GM19455 (cell line): Measurements from ENCODE around the gene TSPOAP1.
"Not testable (repeated sequence)": the region's sequence is repeated elsewhere in the genome, so short reads cannot be mapped to it uniquely, and the experiment has no call there.

ENCODE experiments used
- ATAC-seq: cut with Tn5 transposase; IDR thresholded peaks from one replicate; pipeline ENCODE4 v1.9.1; 2021; ENCODE audit not compliant: unreplicated experiment

TSPOAP1 gene

DNA sequence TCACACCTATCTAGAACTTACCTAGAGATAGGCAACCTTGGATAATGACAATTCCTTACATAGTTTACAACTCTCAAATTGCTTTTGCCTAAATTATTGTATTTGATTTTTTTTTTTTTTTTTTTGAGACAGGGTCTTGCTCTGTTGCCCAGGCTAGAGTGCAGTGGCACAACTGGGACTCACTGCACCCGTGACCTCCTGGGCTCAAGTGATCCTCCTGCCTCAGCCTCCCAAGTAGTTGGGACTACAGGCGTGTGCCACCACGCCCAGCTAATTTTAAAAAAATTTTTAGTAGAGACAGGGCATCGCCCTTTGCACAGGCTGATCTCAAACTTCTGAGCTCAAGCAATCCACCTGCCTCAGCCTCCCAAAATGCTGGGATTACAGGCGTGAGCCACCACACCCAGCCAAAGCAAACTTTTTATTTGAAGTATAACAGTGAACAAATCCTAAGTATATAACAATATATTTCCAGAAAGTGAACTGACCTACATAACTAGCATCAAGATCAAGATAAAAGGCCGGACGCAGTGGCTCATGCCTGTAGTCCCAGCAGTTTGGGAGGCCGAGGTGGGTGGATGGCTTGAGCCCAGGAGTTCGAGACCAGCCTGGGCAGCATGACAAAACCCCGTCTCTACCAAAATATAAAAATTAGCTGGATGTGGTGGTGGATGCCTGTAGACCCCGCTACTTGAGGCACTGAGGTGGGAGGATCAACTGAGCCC lies 12.7 kb upstream of the TSPOAP1 start:
- not testable (repeated sequence) for ATAC-seq

DNA sequence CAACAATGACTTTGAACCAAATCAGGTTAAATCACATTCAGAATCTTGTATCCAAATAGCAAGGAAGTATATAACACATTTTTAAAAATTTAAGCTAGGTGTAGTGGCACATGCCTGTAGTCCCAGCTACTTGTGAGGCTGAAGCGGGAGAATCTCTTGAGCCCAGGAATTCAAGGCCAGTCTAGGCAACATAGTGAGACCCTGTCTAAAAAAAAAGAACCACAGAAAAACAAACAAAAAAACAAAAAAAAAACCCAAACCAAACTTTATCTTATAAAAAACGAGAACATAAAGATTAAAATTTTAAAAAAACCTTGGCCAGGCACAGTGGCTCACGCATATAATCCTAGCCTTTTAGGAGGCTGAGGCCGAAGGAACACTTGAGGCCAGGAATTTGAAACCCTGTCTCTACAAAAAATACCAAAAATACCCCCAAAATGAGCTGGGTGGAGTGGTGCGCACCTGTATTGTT lies 11.8 kb upstream of the TSPOAP1 start:
- ATAC-seq, result no peak

DNA sequence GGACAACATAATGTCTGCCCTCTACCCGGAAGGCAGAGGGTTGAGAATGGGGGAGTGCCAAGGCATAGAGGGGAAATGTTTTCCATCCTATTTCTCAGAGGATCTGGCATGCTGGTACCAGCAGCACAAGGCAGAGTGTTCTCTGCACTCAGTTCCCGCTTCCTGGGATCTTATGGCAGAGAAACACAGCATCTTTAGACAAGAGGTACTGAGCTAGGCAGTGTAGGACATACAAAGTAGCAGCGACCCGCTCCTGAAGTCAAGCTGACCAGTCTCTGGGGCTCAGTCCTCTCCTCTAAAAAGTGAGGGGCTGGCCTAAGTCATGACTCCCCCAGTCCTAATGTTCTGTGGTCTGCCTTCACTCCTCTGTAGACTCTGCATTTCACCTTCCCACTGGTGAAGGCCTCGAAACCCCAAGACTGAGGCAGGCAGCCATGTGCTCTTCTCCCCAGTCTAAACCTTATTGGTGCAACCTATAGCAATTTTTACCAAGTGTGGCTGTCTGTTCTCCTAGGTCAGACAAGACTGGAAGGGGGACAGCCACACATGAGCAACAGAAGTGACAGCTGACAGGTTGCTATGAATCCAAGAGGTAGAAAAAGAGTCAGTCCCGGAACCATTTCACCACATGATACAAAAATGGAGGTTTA lies 11.3 kb upstream of the TSPOAP1 start:
- no peak for ATAC-seq

DNA sequence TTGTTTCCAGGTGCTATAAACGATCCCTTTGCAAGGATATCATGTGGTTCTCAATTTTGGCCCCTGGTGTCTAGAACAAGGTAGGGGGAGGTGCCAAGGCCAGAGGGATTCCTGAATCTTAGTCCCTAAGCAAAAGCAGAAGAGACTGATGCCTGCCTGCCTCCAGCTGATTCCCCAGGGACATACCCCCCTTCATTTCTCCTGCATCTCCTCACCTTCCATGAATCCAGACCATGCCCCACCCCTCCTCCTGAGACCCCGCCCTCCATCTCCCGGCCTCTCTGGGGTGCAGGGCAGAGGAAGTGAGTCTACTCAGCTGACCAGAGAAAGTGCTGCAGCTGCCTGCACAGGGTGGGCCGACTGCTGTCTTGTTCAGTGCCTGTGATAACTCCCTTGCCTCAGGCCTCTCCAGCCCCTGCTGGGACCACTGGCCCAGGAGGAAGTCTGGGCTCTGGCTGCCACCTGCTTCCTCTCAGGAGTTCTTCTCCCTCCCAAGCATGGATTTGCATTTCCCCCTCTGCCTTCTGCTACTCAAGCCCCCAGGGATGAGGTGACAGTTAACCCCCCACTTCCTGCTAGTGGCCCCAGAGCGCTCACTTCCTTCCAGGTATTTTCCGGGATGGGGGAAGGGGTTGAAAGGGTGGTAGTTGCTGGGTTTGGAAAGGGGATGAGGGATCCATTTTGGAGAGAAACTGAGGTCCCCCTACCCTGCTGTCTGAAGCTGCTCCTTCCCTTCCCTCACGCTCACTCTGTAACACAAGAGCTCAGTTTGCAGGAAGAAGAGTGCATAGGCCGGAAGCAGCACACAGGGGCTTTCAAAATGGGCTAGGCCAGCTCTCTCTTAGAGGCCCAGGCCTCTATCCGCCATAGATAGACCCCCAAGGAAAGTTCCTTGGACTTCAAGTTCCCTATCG lies 10.5 kb upstream of the TSPOAP1 start:
- no peak for ATAC-seq

DNA sequence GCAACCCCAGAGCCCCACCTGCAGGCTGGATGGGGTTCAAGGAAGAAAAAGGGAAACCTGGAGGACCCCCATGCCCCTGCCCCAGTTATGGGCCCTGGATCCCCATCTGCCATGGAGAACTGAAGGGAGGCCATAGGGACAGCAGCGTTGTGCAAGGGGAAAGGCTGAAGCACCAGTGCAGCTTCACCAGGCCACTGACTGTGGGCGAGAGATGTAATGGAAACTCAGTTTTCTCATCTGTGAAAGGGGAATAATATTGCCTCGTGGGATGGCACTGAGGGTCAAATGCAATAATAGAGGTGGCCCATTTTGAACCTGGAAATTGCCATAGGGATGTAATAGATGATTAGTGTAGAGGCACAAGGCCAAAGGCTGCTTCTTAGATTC lies 9.9 kb upstream of the TSPOAP1 start:
- peak; percentile 0 for ATAC-seq

DNA sequence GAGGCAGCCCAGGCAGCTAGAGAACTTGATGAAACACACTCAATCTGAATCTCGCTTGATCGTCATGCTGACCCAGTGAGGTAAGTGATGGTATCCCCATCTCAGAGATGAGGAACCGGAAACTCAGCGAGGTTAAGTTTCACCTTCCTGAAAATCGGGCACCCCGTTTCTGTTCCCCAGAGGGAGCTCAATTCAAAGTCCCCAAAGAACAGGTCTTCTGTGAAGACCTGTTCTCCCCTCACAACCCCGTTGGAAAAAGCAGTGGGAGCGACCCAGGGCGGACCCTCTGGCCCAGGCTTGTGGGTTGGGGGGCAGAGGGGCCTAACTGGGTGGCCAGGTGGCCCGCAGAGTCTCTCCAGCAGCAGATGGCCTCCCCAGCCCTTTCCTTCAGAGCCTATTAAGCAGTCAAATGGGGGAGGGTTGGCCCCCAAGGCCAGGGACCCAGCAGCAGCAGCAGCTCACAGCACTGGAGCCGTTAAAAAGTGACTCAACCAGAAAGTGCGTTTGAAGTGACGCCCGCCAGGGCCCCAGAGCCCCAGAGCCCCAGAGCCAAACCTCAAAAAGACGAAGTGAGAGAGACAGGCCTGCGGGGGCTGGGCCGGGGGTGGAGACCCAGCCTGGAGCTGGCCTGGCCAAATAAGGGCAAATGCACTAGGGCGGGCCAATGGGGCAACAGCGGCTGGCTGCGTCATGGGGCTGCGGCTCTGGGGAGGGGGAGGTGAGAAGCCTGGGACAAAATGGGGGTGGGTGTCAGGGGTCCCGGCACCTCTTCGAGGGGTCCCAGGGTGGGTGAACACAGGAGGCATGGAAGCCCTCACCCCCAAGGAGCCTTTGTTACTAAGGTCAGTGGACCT lies 9.2 kb upstream of the TSPOAP1 start:
- peak; percentile 64 for ATAC-seq

DNA sequence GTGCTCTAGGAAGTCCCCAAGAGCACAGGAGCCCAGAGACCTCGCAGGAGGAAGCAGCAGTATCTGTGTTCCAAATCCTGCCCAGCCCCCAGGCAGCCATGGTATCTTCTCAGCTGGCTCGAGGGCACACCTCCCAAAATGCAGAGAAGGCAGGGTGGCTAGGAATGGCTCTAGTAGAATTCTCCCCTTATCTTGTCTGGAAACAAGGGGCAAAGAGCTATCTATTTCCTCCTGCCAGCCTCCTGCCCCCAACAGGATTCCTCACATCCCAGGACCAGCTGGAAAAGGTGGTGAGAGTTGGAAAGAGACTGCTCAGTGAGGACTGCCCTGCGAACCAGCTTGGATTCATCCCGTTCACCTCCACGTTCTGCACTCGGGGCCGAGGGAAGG lies 8.6 kb upstream of the TSPOAP1 start:
- ATAC-seq, result no peak

DNA sequence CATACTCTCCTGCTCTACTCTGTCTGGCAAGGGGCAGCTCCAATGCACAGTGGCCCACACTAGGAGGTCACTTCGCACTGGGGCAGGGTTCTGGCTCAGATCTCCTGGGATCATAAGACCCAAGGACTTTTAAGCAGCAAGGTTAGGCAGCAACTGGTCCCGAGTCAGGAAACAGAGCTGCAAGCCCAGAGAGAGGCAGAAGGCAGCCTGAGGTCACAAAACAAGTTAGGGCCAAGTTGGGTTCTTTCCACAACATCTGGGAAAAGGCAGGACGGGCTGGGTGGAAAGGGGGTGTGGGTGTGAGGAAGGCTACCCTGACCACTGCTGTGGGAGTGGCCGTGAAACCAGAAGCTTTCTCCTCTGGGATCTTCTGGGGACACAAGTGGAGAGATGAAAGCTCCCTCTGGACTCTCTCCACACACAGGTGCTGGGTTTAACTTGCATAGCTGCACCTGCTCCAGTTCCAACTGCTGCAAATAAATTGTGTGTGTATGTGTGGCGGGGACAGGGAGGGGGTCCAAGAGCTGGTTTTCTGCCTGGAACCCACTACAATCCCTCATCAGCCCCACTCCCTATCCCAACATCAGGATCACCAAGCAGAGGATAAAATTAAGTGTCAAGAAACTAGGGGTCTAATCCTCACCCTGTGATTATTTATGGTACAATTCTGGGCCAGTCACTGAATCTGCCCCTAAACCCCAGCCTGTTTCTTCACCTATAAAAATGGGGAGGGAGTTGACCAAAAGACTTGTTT lies 8.0 kb upstream of the TSPOAP1 start:
- ATAC-seq, result no peak

DNA sequence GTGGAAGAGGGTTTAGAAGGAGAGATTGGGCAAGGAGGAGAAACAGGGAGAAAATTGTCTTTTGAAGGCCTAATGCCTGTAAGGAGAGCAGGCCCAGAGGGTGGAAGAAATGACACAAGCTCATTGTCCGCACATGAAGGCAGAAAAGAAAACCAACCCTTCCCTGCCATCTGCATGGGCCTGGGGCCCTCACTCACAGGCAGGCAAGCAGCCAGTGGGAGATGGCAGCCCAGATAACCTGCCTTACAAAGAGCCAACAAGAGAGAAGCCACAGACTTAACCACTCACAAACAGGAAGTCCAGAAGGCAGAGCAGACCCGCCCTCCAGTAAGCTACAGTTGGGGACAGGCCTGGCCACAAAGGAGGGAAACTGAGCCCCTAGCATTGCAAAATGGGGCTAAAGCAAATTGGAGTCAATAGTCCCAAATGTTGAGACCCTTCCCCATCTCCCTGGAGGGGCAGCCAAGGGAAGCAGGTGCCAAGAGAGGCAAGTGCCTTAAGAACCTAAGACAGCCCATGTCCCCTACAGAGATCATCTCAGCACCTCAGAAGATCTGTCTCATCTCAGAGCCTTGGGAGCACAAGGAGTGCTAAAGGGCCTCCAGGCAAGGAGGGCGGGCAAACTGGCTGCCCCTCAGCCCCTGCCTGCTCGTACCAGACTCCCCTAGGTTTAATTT lies 7.3 kb upstream of the TSPOAP1 start:
- ATAC-seq, result no peak

DNA sequence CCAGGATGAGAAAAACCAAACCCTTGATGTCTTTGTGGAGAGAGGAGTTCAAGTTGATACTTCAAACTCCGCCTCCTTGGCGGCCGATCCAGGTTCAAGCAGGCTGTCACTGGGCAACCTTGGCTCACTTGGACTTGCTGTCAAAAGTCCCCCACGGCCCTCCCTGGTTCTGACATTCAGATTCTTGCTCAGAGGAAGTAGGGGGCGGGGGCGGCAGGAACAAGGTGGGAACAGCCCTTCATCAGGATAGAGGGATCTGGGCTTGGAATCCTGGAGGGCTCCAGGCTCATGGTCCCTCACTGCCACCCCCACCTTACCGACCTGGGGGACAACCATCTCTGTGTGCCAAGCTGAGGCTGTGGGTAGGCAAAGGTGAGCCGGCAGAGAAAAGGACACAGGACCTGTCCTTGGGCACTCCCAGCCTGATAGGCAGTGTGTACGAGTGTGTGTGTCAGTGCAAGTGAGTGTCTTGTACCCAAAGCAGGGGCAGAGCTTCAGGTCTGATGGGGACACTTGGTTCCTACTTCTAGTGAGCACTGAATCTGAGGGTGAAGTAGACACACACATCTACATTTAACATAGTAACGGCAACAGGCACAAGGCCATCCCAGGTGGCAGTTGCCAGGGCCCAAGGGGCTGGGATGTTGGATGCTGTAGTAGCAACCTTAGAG lies 6.6 kb upstream of the TSPOAP1 start:
- no peak for ATAC-seq

DNA sequence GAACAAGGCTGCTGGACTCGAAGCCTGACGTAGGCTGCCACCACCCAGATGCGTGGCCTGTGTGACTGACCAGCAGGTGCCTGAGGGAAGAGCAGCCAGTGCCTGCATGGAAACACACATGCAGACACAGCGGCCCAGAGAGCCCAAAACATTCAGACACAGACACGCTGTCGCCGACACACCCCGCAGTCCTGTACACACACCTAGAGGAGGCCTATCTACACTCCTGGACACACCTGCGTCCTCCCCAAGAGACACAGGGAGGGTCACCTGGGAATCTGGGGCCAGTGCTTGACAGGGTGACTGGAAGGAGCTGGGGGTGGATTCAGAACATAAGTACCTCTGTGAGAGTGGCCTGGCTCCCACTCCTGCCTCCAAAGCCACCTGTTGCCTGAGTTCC lies 6.1 kb upstream of the TSPOAP1 start:
- ATAC-seq, result no peak

DNA sequence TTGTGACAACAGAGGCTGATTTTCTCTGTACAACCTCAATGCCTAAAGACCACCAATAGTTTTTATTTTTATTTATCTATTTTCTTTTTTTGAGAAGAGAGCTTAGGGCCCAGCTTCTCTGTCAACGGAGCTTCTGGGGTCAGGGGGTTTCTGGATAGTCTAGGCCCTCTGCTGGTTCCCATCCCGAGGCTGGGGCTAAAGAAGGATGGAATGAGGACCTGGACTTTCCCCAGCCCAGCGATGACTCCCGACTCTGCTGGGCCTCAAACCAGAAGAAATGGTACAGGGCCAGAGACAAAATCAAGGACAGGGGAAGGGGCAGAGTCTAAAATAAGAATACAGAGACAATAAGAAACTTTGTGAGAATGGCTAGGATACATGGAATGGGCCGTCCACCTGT lies 5.7 kb upstream of the TSPOAP1 start:
- no peak for ATAC-seq

DNA sequence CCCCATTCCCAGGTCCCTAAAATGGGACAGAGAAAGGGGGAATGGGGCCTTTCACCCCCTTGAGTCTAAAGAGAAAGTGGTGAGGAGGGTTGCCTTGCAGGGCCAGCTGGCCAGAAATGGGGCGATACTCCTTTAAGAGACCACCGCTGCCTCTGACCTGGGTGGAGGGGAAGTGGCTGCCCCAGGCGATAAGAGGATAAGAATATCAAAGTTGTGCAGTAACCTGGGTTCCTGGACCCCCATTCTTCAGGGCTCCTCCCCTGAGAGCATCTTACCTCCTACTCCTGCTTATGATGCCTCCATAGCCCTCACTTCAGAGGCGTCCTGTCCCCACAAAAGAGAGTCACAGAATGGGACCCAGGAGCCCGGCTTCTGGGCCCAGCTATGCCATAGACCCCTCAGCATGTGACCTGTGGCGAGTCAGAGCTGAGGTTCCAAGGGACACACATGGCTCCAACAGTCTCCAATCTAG lies 5.2 kb upstream of the TSPOAP1 start:
- no peak for ATAC-seq

DNA sequence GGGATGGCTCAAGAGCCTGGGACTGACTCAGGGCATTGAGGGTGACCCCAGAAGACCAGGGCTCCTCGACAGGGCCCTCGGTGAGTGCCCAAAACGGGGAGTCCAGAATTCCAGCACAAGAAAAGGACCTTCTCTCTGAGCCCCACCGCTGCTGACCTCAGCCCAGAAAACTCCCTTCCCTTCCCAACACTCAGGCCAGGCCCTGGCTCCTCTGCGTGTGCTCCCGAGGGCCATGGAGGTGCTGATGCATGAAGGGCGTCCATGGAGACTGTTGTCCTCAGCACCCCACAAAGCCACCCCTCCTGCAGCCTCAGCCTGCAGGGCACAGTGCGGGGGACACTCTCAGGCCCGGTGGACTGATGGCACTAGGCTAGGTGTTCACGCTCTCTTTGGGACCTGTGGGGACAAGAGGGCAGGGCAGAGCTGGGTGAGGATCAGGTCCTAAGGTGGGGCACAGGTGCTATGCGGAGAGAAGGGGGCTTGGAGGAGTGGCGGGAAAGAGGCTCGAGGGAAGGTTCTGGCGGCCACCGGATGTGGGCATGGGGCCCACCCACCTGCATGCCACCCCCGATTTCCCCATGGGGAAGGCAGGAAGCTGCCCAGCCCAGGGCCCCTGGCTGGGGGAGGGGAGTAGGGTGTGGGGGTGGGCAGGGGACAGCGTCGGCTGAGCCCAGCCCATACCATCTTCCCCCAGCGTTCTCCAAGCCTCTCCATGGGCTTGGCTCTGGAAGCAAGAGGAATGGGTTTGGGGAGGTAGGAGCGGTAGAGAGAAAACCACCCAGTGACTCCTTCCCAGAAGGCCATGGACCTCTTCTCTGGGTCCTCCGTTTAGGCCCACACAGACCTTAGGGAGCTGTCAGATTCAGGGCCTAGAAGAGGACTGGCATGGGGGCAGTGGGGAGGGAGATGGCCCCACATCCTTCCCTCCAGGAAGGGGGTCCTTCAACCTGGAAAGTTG lies 4.5 kb upstream of the TSPOAP1 start:
- ATAC-seq, result no peak

DNA sequence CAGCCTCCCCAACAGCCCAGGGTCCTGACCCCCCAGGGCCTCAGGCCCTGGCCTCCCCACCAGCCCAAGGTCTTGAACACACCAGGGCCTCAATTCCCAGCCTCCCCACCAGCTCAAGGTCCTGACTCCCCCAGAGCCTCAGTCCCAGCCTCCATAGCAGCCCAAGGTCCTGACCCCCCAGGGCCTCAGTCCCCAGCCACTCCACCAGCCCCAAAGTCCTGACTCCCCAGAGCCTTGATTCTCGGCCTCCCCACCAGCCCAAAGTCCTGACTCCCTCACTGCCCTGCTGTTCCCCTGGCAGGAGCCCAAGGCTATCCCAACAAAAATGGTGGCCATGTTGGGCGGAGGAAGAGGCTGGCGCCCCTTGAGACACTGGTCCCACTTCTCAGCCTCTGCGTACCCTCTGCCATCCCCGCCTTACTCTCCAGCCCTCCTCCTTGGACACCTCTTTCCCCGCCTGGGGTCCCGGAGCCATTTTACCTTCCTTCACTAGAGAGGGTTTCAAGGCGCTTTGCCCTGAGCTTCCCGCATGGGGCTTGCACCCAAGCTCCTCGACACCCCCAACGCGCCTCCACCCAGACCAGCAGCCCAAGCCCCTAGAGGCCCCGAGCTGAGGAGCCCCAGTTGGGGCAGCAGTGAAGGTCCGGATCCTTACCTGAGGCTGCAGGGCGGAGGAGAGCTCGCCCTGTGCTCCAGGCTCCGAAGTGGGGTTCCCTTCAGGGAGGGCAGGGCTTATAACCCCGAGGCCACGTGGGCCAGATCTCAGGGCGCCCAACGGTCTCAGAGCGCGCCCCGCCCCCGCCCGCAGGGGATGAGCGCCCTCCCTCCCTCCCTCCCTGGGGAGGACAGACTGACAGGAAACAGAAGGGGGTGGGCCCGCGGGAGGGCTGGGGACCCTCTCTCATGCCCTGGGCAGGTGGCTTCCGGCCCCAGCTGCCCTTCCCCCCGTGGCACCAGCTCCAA lies 3.5 kb upstream of the TSPOAP1 start:
- ATAC-seq, result no peak

DNA sequence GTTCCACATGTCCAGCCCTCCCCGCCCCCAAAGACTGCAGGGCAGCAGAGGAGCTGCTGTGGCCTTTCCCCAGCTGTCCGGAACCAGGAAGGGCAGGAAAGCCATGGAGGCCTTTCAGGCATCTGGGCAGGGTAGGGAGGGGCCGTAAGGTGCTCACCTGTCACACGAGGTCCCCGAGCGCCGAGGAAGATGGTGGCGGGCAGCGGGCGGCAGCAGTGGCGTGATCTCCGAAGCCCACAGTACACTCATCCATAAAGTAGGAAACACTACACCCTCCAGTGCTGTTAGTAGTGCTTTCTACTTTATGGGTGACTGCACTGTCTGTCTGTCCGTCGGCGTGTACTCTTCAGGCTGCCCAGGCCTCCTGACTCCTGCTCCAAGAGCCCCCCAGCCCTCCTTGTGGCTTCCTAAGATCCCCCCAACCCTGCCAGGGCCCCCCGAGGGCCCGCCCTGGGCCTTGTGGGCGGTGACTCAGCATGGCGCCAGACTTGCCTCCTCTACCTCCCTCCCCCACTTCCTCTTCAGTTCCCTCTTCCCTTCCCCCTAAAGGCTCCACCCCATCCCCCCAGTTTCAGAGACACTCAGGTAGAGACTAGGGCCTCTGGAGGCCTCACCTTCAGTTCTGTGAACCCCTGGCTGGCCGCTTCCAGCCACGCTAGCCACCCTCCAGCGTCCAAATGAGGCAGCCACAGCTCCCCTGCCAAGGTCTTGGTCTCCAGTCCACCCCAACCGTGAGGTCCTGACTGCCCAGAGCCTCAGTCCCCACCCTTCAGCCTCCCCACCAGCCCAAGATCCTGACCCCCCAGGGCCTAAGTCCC lies 2.6 kb upstream of the TSPOAP1 start:
- ATAC-seq, result no peak
